WTC11 (cell line): ENCODE results near the gene XPOT. TPM values are rescaled to one million over a fixed set of nuclear protein-coding genes. Genes with fewer than 3 reads are reported as not detected.

Experiments
- ATAC-seq: fragments of 200-7000 bp; cut with Tn5 transposase; 2 replicates; pipeline ENCODE4 v1.10.0; 2021; ENCODE audit warnings: mild to moderate bottlenecking, moderate library complexity
- CTCF ChIA-PET: fragments of 300-600 bp; sonication (Branson Sonifier 250); formaldehyde crosslinking; loops from one replicate; lab custom pipeline; 2021; ENCODE audit warnings: antibody characterized with exemption; lab: Charles Lee
- POLR2A ChIA-PET: fragments of 350-600 bp; sonication (Branson Sonifier 250); formaldehyde crosslinking; loops from one replicate; lab custom pipeline; 2021; ENCODE audit warnings: antibody characterized with exemption; lab: Charles Lee
- DNase-seq: peaks from one replicate; pipeline ENCODE4 v3.0.0; 2021; ENCODE audit warnings: low spot score
- H3K27ac Mint-ChIP-seq: 2 replicates; pipeline ENCODE4 v1.8.0; 2021; ENCODE audit warnings: mixed read lengths
- H3K27me3 Mint-ChIP-seq: 2 replicates; pipeline ENCODE4 v1.8.0; 2021; ENCODE audit warnings: low read depth, mild to moderate bottlenecking, moderate library complexity, mixed read lengths
- H3K36me3 Mint-ChIP-seq: 2 replicates; pipeline ENCODE4 v1.8.0; 2021; ENCODE audit warnings: mixed read lengths
- H3K4me1 Mint-ChIP-seq: 2 replicates; pipeline ENCODE4 v1.8.0; 2022; ENCODE audit warnings: mixed read lengths
- H3K4me3 Mint-ChIP-seq: 2 replicates; pipeline ENCODE4 v1.8.0; 2021; ENCODE audit warnings: mild to moderate bottlenecking, moderate library complexity, mixed read lengths
- H3K9me3 Mint-ChIP-seq: 2 replicates; pipeline ENCODE4 v1.8.0; 2021; ENCODE audit warnings: mixed read lengths
- CBFB ChIP-seq: sonication (generic); formaldehyde crosslinking; IDR thresholded peaks from 2 replicates; pipeline ENCODE4 v1.8.1; 2022; ENCODE audit warnings: mild to moderate bottlenecking, low read depth, missing genetic modification reagents
- CDX4 ChIP-seq: fragments of 250-450 bp; sonication (Bioruptor Pico); IDR thresholded peaks from 2 replicates; pipeline ENCODE4 v1.9.0; 2021; ENCODE audit warnings: moderate library complexity, mild to moderate bottlenecking, inconsistent platforms, borderline replicate concordance
- FOXJ3 ChIP-seq: sonication (generic); formaldehyde crosslinking; IDR thresholded peaks from 2 replicates; pipeline ENCODE4 v1.9.0; 2021; ENCODE audit warnings: missing genetic modification reagents, mild to moderate bottlenecking, borderline replicate concordance
- FOXP4 ChIP-seq: sonication (generic); formaldehyde crosslinking; IDR thresholded peaks from 2 replicates; pipeline ENCODE4 v1.8.0; 2022; ENCODE audit warnings: mild to moderate bottlenecking, missing genetic modification reagents
- GRHL2 ChIP-seq: fragments of 250-450 bp; sonication (Bioruptor Pico); IDR thresholded peaks from 2 replicates; pipeline ENCODE4 v1.8.0; 2022; ENCODE audit warnings: mild to moderate bottlenecking, moderate library complexity; ENCODE audit not compliant: insufficient replicate concordance, severe bottlenecking
- JAZF1 ChIP-seq: fragments of 250-450 bp; sonication (Bioruptor Pico); IDR thresholded peaks from 2 replicates; pipeline ENCODE4 v1.9.0; 2021; ENCODE audit warnings: moderate library complexity, mild to moderate bottlenecking, inconsistent platforms
- MXD4 ChIP-seq: fragments of 250-450 bp; sonication (Bioruptor Pico); IDR thresholded peaks from 2 replicates; pipeline ENCODE4 v1.8.0; 2021; ENCODE audit warnings: mild to moderate bottlenecking, moderate library complexity, borderline replicate concordance
- NFE2L1 ChIP-seq: sonication (generic); formaldehyde crosslinking; IDR thresholded peaks from 2 replicates; pipeline ENCODE4 v1.8.1; 2023; ENCODE audit warnings: missing genetic modification reagents
- NR1H2 ChIP-seq: sonication (generic); formaldehyde crosslinking; IDR thresholded peaks from 2 replicates; pipeline ENCODE4 v1.9.0; 2021; ENCODE audit warnings: mild to moderate bottlenecking, moderate library complexity, missing genetic modification reagents
- PRRX2 ChIP-seq: fragments of 250-450 bp; sonication (Bioruptor Pico); IDR thresholded peaks from 2 replicates; pipeline ENCODE4 v1.8.0; 2021; ENCODE audit warnings: mild to moderate bottlenecking
- SP1 ChIP-seq: sonication (generic); formaldehyde crosslinking; conservative IDR thresholded peaks from 2 replicates; pipeline ENCODE4 v1.8.1; 2022; ENCODE audit warnings: missing genetic modification reagents
- TEAD1 ChIP-seq: sonication (generic); formaldehyde crosslinking; IDR thresholded peaks from 2 replicates; pipeline ENCODE4 v1.8.0; 2022; ENCODE audit warnings: mild to moderate bottlenecking, missing genetic modification reagents
- ZNF281 ChIP-seq: sonication (generic); formaldehyde crosslinking; IDR thresholded peaks from 2 replicates; pipeline ENCODE4 v1.8.0; 2023; ENCODE audit warnings: mild to moderate bottlenecking, missing genetic modification reagents
- ZNF396 ChIP-seq: fragments of 250-450 bp; sonication (Bioruptor Pico); IDR thresholded peaks from 2 replicates; pipeline ENCODE4 v1.8.0; 2021; ENCODE audit warnings: mild to moderate bottlenecking, moderate library complexity, borderline replicate concordance
- ZNF512 ChIP-seq: sonication (generic); formaldehyde crosslinking; IDR thresholded peaks from 2 replicates; pipeline ENCODE4 v1.8.1; 2022; ENCODE audit warnings: missing genetic modification reagents, borderline replicate concordance
- ZSCAN18 ChIP-seq: fragments of 250-450 bp; sonication (Bioruptor Pico); IDR thresholded peaks from 2 replicates; pipeline ENCODE4 v2.1.2; 2022; ENCODE audit warnings: mild to moderate bottlenecking, moderate library complexity
- total RNA-seq: library from RNA; stranded (reverse); gene quantifications from 3 replicates; pipeline ENCODE4 v1.2.3, GENCODE V29; 2021

Gene XPOT
- total RNA-seq, 1 experiment from 2014 or later, result 134 TPM

GRCh38 chr12:64433915-64434314 is 29.7 kb downstream of the XPOT start:
- H3K4me3 Mint-ChIP-seq, result no peak overlapping the region
- no peak for ATAC-seq
- no peak overlapping the region for H3K27ac Mint-ChIP-seq
- TF ChIP-seq ZNF281, result no peak
- TF ChIP-seq CBFB (CRISPR knock-in tag), result no peak
- TF ChIP-seq TEAD1 (CRISPR knock-in tag), result no peak
- TF ChIP-seq, all 79 proteins: peak for 0
- ChIA-PET POLR2A (no interaction called here), CTCF (no interaction called here)
- peaks cover 89% of the 10 kb centered on the region for H3K36me3 Mint-ChIP-seq
- DNase-seq, result no peak
- no peaks in the 10 kb centered on the region for H3K4me1 Mint-ChIP-seq
- H3K9me3 Mint-ChIP-seq, result no peaks in the 10 kb centered on the region
- no peaks in the 10 kb centered on the region for H3K27me3 Mint-ChIP-seq

GRCh38 chr12:64440100-64440499 is 35.9 kb downstream of the XPOT start:
- ChIA-PET POLR2A (no interaction called here), CTCF (no interaction called here)

More at GRCh38 chr12:64440100-64440499, 35.9 kb downstream of the XPOT start:
- Mint-ChIP-seq H3K4me1 (no peaks in the 10 kb centered on the region), H3K4me3 (no peak overlapping the region), H3K9me3 (no peaks in the 10 kb centered on the region), H3K27me3 (no peaks in the 10 kb centered on the region), H3K27ac (no peak overlapping the region), H3K36me3 (peaks cover 74% of the 10 kb centered on the region)
- ATAC-seq (no peak), DNase-seq (no peak)
- TF ChIP-seq JAZF1 (CRISPR knock-in tag) (no peak), FOXP4 (CRISPR knock-in tag) (no peak), ZNF396 (no peak), CDX4 (CRISPR knock-in tag) (no peak), ZNF512 (CRISPR knock-in tag) (no peak), PRRX2 (no peak), GRHL2 (CRISPR knock-in tag) (no peak), MXD4 (CRISPR knock-in tag) (no peak), NR1H2 (no peak), ZSCAN18 (CRISPR knock-in tag) (no peak), FOXJ3 (CRISPR knock-in tag) (no peak), SP1 (CRISPR knock-in tag) (no peak), NFE2L1 (CRISPR knock-in tag) (no peak)
